PC-3 (cell line): ENCODE data around the gene POM121L2.

Source experiments
- EZH2 ChIP-seq: fragments of 300-600 bp; sonication (generic); IDR thresholded peaks from one replicate; pipeline ENCODE4 v1.6.1; 2017; ENCODE audit warnings: antibody characterized with exemption, mild to moderate bottlenecking, low read length; ENCODE audit not compliant: unreplicated experiment
- EZH2phosphoT487 ChIP-seq: fragments of 300-600 bp; sonication (generic); IDR thresholded peaks from 2 replicates; pipeline ENCODE4 v1.6.1; 2018; ENCODE audit warnings: mild to moderate bottlenecking, antibody characterized with exemption, low read length, borderline replicate concordance

DNA sequence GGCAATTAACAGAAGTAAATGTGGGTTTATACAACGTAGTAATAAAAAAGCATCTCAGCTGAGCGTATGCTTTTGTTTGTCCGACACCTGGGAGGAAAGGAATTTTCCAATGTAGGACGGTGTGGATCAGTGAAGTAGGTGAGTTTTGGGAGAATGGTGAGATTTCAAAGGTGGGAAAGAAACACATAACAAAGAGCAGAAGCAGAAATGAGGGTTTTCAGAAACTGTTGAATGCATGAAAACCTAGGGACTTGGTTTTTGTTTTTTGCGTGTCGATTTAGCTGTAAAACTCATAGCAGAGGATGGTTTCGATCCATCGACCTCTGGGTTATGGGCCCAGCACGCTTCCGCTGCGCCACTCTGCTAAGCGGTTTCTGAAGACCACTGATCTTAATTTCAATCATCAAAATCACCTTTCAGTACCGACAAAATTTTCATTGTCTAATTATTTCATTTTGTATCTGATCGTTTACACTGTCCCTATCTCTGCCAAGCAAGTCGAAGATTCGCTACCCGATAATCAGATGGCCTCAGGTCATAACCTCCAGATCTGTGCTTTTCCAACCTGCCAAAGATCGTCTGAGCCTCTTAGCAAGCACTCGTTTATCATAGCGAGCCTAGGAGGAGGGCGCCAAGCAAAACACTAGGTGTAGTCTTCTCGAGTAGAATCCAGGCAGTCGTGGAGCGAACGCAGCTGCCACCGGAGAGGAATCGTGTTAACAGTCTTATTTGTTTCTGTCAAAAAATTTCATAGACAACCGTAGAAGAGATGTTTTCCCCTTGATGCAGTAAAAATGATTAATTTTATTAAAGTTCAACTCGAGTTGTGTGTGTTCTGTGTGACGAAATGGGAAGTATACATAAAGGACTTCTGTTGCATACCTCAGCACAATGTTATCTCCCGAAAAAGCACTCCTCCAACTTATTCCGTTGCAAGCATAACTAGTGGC, 20.9 kb upstream of the POM121L2 start:
- TF ChIP-seq EZH2 (no peak), EZH2phosphoT487 (no peak)
